ENCODE measurements around the gene HEBP2. TPM values are rescaled to one million over a fixed set of nuclear protein-coding genes. Genes with fewer than 3 reads are reported as not detected.

HEBP2 gene
- total RNA-seq, 1 donor from 2014 or later, result 64.8 TPM

- H3K4me3 ChIP-seq (ENCODE audit: low read depth, low read length), result no peak overlapping the region
- H3K36me3 ChIP-seq (ENCODE audit: control insufficient read depth, insufficient read depth, low read length), result no peaks in the 10 kb centered on the region
- no peaks in the 10 kb centered on the region for H3K27me3 ChIP-seq (ENCODE audit: control insufficient read depth, insufficient read depth, low read length)
- no peak for FAIRE-seq
- DNase-seq (ENCODE audit: low read depth), result no peak
- no peak for TF ChIP-seq CTCF (IDR thresholded peaks at IDR 0.05; ENCODE audit: insufficient read depth, low read length, severe bottlenecking)
These were observed 9.9 kb upstream of the HEBP2 start for GRCh38 chr6:138393871-138394783.

DNA sequence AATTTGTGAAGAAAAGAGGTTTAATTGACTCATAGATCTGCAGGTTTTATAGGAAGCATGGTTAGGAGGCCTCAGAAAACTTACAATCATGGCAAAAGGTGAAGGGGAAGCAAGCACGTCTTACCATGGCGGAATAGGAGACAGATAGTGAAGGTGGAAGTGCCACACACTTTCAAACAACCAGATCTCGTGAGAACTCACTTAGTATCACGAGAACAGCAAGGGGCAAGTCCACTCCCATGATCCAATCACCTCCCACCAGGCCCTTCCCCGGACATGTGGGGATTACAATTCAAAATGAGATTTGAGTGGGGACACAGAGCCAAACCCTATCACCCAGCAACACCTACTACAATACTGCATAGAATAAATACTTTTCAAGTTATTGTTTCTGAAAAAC lies 7.3 kb upstream of the HEBP2 start:
- TF ChIP-seq CTCF (IDR thresholded peaks at IDR 0.05; ENCODE audit: insufficient read depth, low read length, severe bottlenecking), result no peak
- FAIRE-seq, result no peak

GRCh38 chr6:138397128-138398122 lies 6.6 kb upstream of the HEBP2 start:
- no peak overlapping the region for H3K4me3 ChIP-seq (ENCODE audit: low read depth, low read length)
- no peaks in the 10 kb centered on the region for H3K36me3 ChIP-seq (ENCODE audit: control insufficient read depth, insufficient read depth, low read length)
- no peaks in the 10 kb centered on the region for H3K27me3 ChIP-seq (ENCODE audit: control insufficient read depth, insufficient read depth, low read length)
- no peak for DNase-seq (ENCODE audit: low read depth)
- no peak for TF ChIP-seq CTCF (IDR thresholded peaks at IDR 0.05; ENCODE audit: insufficient read depth, low read length, severe bottlenecking)
- FAIRE-seq, result peak; percentile 79

More for the DNA sequence above, 7.3 kb upstream of the HEBP2 start:
- H3K36me3 ChIP-seq (ENCODE audit: control insufficient read depth, insufficient read depth, low read length), result no peaks in the 10 kb centered on the region
- H3K27me3 ChIP-seq (ENCODE audit: control insufficient read depth, insufficient read depth, low read length), result no peaks in the 10 kb centered on the region
- DNase-seq (ENCODE audit: low read depth), result no peak
- H3K4me3 ChIP-seq (ENCODE audit: low read depth, low read length), result no peak overlapping the region

DNA sequence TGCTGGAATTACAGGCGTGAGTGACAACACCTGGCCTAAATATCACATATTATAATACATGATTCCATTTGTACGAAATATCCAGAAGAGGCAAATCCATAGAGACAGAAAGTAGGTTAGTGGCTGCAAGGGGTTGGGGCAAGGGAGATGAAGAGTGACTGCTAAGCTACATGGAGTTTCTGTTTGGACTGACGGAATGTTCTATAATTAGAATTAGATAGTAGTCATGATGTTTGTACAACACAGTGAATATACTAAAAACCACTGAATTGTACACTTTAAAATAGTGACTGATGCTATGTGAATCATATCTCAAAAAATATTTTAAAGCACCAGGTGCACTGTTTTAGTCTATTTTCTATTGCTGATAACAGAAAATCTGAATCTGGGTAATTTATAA lies 3.7 kb upstream of the HEBP2 start:
- FAIRE-seq (no peak), DNase-seq (ENCODE audit: low read depth) (no peak)
- peaks cover under 1% of the 10 kb centered on the region for H3K36me3 ChIP-seq (ENCODE audit: control insufficient read depth, insufficient read depth, low read length)
- no peak for TF ChIP-seq CTCF (IDR thresholded peaks at IDR 0.05; ENCODE audit: insufficient read depth, low read length, severe bottlenecking)
- no peaks in the 10 kb centered on the region for H3K27me3 ChIP-seq (ENCODE audit: control insufficient read depth, insufficient read depth, low read length)
- no peak overlapping the region for H3K4me3 ChIP-seq (ENCODE audit: low read depth, low read length)

DNA sequence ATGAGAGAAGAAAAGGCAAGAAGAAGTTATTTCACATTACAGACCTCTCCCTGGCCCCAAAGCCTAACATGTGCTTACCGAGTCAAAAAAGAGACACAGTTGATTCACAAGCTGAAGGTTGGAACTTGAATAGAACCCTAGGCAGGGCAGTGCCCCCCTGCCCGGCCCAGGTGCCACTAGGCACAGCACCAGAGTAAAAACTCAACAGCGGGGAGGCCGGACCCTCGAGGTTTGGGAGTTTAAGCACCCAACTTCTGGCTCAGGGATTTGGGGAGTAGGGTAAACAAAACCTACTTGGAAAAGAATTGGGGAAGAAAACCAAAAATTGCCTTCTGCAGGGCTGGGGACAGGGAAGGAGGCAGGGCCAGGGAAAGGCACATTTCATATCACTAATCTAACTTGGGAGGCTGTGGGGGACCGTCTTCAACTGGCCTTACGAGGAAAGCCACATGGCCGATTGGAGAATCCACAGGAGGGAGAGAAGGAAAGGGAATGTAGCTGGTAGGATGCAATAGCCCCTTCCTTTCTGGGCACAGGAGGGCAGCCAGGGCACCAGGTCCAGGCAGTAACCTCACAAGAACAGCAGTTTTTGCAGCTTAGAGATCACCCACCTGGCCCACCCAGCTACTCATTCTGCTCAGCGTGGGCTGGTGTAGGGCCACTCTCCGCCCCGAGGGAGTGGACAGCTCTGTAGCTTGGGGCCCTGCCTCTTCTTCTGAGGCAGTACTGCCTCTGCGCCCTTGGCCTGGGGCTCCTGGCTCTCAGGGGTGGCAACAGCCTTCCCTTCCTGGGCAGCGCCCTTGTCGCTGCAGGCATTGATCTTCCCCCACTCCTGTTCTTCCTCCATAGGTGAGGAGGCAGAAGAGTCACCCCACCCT lies 1.8 kb upstream of the HEBP2 start:
- DNase-seq (ENCODE audit: low read depth), result no peak
- no peak overlapping the region for H3K4me3 ChIP-seq (ENCODE audit: low read depth, low read length)
- peaks cover 8% of the 10 kb centered on the region for H3K36me3 ChIP-seq (ENCODE audit: control insufficient read depth, insufficient read depth, low read length)
- FAIRE-seq, result no peak
- no peaks in the 10 kb centered on the region for H3K27me3 ChIP-seq (ENCODE audit: control insufficient read depth, insufficient read depth, low read length)
- TF ChIP-seq CTCF (IDR thresholded peaks at IDR 0.05; ENCODE audit: insufficient read depth, low read length, severe bottlenecking), result no peak

Data from bronchial epithelial cell (primary cell).